GM18498 (cell line): ENCODE data around the gene FGFRL1.

ENCODE experiments used
- ATAC-seq: cut with Tn5 transposase; IDR thresholded peaks from one replicate; pipeline ENCODE4 v1.9.1; 2021; ENCODE audit warnings: mild to moderate bottlenecking, moderate library complexity; ENCODE audit not compliant: unreplicated experiment

FGFRL1 gene, protein sequence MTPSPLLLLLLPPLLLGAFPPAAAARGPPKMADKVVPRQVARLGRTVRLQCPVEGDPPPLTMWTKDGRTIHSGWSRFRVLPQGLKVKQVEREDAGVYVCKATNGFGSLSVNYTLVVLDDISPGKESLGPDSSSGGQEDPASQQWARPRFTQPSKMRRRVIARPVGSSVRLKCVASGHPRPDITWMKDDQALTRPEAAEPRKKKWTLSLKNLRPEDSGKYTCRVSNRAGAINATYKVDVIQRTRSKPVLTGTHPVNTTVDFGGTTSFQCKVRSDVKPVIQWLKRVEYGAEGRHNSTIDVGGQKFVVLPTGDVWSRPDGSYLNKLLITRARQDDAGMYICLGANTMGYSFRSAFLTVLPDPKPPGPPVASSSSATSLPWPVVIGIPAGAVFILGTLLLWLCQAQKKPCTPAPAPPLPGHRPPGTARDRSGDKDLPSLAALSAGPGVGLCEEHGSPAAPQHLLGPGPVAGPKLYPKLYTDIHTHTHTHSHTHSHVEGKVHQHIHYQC

DNA sequence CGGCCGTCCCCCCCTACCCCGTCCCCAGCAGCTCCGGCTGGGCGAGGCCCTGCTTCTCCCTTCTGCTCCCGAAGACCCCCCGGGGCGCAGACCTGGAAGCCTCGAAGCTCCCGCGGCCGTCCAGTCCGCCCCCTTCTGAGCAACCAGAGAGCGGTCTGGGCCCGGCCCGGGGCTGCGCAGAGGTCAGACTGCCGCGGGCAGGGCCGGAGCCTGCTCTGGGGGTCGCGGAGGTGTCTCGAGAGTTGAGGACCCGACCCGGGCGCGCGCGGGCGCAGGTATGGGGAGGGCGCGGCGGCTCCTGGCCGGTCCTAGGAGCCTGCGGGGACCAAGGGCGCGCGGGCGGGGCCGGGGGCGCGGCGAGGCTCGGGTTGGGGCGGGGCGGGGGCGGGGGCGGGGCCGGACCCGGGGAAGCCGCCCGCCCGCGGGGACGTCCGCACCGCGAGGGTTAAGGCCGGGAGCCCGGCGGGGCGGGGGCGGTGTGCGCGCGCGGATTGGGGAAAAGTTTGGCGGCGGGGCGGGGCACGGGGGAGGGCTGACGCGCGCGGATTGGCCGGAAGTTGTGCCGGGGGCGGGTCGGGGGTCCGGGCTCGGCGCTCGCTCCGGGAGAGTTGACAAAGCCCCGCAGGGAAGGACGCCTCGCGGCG is at the start of gene FGFRL1:
Gene FGFRL1 (plus strand): TSS at position 605 of the 644 bp plus-strand sequence. CDS start 860 bp downstream, outside the sequence.
- peak; percentile 52 for ATAC-seq

- ATAC-seq = no peak
These were observed 48.9 kb upstream of the FGFRL1 start for GRCh38 chr4:962231-963208.

DNA sequence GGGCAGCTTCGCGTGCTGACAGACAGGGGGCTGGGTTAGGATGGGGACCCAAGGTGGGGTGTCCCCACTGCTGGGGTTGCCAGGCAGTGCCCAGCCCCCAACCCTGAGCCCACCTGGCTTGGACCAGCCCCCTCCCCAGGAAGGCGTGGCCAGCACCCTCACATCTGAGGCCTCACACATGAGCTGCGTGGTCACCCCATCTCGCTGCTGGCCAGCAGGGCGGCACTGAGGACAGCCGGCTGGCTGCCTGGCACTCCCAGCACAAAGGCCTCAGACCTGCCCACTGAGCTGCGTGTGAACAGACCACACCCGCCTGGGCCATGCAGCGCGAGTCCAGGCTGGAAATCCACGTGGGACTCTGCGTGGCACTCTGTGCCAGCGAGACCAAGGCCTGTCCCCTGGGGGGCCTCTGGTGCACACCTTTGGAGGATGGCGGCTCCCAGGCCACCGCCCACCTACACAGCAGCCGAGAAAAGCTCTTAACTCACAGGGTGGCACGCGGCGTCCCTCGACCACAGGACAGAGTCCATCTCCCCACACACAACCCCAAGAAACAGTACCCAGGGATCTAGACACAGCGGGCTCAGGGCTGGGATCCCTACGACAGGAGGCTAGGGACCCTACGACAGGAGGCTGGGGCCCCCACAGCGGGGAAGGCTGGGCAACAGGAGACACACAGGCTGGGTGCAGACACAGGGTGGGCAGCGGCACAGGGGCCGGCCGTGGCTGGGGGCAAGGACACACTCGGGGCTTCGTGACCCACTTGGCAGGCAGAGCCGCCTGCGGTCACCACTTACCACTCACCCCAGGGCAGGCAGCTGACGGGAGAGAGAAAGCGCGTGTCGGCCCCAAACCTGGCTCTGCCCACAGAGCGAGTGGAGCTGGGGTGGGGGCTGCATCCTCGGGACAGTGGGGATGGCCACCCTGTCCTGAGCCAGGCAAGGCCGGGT is 47.9 kb upstream of the FGFRL1 start:
- ATAC-seq = no peak

GRCh38 chr4:964346-965025 is 46.9 kb upstream of the FGFRL1 start:
- no peak for ATAC-seq

DNA sequence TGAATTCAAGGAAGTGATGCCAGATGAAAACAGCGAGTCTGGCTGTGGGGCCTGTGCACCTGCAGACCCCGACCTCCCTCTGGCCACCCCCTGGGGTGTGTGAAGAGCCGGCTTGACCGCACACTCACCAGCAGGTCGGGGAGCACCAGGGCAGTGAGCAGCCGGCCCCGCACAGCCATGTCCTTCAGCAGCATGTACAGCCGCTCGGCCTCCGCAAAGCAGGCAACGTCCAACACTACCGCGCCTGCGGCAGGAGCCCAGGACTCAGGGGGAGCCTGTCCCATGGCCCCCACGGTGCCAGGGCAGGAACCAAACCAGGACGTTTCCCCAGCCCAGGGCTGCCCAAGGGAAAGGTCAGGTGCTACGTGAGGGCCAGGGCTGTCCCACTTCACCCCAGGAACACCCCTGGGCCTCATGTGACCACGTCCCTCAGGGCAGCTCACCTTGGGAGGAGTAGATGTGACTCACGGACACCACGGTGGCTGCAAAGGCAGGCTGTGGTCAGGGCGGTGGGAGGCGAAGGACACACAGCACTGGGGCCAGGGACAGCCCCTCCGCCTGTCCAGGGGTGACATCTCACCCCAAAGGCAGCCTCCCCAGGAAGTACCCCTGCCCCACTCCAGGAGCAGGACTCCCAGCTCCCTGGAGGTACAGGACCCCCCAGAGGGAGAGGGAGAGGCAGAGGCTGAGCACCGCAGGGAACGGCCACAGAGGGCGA is 46.2 kb upstream of the FGFRL1 start:
- no peak for ATAC-seq

GRCh38 chr4:965766-966134 is 45.7 kb upstream of the FGFRL1 start:
- no peak for ATAC-seq

DNA sequence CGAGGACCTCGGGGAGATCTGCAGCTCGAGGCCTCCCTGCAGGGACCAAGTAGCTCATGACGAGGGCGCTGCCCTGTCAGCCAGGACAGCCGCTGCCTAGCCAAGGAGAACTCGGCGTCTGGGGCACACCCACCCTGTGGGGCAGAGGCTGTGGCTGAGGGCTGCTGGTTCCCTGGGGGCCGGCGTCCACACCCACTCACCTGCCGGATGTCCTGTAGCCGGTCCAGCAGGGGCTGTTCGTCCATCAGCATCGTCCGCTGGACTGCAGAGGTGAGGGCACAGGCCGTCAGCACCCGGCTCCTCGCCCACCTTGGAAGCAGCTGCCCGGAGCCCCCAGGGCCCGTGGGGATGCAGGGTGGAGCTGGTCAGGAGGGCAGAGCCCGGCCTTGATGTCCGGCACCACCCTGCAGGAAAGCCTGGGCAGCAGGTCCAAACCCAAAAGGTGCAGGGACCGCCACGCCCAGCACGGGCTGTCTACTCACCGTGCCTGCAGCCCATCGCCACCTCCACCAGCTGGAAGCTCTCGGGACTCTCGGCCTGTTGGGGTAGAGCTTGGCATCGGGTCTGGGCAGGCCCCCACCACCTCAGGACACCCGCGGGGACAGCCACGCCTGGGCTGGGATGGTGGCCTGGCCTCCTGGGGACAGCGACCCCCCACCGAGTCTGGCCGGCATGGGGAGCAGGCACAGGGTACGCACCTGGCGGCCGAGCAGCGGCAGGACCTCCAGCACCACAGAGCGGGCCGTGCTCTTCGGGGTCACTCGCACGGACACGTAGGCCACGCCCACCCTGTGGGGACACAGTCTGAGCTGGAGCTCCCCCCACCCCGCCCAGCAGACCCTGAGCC is 44.9 kb upstream of the FGFRL1 start:
- ATAC-seq = no peak

DNA sequence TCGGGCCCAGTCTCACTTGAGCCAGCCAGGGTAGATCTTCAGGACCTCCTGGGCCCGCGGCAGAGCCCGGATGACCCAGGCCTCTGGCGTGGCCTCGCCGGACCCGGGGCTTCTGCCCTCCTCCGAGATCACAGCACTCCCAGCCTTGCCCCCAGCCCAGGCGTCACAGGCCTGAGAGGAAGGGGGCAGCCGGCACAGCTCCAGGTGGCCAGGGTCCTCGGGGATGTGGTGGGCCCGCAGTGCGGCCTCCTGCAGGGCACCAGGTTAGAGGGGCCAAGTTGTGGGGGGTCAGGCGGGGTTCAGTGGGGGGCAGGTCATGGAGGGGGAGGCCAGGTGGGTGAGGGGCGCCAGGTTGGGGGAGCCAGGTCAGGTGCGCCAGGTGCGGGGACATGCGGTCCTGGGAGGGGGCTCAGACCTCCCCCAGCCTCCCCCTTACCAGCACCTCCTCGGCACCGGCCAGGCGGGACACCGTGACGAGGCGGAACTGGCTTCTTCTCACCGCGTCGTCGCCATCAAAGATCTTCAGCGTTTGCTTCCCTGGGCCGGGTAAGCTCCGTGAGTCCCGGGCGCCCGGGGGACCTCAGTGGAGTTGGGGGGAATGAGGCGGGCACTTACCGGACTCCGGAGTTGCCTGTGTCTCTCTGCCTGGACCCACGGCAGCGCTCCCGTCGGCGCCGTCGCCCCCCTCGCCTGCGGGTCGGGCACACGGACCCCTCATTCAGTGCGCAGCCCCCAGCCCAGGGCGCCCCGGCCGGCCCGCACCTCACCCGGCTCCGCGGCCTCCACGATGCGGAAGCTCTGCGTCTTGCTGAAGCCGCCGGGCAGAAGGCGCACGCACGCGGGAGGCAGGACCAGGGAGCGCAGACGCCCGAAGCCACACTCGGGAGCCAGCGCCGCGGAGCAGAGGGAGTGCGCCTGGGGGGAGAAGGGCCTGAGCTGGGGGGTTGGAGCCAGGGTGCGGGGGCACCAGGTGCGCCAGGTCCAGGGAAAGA is 44.0 kb upstream of the FGFRL1 start:
- ATAC-seq = no peak

DNA sequence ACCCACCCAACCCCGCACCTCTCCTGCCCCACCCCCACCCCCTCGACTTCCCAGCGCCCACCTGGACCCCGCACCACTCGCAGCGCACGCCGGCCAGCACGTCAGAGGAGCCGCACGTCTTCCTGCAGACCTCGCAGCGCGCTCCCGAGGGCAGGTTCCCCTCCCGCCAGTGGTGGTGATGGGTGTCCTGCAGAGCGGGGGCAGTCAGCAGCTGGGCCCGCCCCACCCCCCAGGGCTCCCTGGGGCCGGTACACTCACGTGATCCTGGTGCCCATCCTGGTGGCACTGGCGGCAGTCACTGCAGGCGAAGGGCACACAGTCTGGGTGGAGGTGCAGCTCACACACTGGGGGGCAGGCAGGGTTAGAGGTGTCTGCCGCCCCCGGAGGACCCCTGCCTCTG is 43.2 kb upstream of the FGFRL1 start:
- no peak for ATAC-seq

DNA sequence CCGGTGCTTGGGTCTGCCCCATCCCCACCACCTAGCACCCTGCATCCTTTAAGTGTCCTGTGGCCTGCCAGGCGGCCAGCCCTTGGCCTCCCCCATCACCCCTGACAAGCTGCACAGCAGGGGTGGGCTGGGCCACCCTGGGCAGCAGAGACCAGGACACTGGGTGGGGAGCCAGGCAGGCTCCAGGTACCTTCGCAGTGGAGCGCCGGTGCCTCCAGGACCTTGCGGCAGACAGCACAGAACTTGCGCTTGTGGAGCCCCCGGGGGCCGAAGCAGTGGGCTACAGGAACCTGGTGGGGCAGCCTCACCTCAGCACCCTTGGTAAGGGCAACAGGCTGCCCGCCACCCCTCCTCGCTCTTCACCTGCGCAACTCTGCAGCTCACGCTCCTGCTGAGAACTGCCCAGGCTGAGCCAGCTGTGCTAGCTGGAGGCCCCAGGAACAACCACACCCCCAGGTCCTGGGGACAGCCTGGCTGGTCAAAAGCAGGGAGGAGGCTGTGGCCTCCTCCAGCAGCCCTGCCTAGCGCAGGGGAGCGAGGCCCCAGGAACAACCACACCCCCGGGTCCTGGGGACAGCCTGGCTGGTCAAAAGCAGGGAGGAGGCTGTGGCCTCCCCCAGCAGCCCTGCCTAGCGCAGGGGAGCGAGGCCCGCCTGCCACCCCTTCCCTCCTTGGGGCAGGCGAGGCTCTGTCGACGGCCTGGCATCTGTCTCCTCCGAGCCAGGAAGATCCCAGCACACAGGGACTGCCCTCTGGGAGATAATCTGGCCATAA is 42.6 kb upstream of the FGFRL1 start:
- no peak for ATAC-seq

GRCh38 chr4:970046-970745 is 41.2 kb upstream of the FGFRL1 start:
- no peak for ATAC-seq

DNA sequence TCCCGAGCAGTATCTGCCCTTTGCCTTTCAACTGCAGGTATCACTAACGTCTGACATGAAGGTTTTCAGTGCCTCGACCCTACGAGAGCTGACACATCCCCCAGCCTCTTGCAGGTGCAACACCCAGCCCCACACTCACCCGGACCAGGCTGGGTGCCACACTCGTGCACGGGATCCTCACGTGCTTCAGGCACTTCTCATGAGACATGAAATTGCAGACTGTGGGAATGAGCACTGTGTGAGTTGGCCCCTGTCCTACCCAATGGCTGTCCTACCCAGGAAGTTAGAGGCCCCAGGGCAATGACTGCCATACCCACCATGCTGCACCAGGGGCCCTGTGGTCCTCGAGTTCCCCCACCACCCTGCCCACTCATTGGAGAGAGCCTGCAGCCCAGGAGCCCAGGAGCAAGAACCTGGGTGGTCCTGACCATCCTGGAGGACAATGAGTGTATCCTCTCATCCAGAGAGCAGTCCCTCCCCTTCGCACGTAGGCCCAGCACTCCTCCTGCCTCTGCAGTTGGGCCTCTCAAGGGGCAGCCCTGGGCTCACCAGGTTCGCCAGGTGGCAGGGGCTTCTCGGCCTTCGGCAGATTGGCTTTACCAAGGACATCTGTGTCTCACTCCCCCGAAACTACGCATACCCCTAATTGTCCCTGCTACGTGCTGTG is 40.4 kb upstream of the FGFRL1 start:
- no peak for ATAC-seq

- no peak for ATAC-seq
These were observed 39.5 kb upstream of the FGFRL1 start for GRCh38 chr4:971666-972500.
